Testis (tissue), 3 donors: ENCODE results near the gene SENP1. TPM values are rescaled to one million over a fixed set of nuclear protein-coding genes. Genes with fewer than 3 reads are reported as not detected.

Experiments
- DNase-seq: peaks from one replicate; pipeline ENCODE4 v3.0.0-alpha.2; 2019
- H3K27ac ChIP-seq, 2 donors: fragments of 200-600 bp; sonication (generic); one replicate each; pipeline ENCODE4 v1.5.1; 2019
- H3K27me3 ChIP-seq: fragments of 200-600 bp; sonication (generic); one replicate; pipeline ENCODE4 v1.5.1; 2019
- H3K36me3 ChIP-seq: fragments of 200-600 bp; sonication (generic); one replicate; pipeline ENCODE4 v1.5.1; 2017; ENCODE audit warnings: low read depth; ENCODE audit errors: missing control alignments
- H3K4me1 ChIP-seq: fragments of 200-600 bp; sonication (generic); one replicate; pipeline ENCODE4 v1.5.1; 2019
- H3K4me3 ChIP-seq, 2 donors: fragments of 200-600 bp; sonication (generic); one replicate each; pipeline ENCODE4 v1.5.1; 2017 to 2019
- H3K9me3 ChIP-seq: fragments of 200-600 bp; sonication (generic); one replicate; pipeline ENCODE4 v1.5.1; 2017
- POLR2A ChIP-seq: fragments of 450-650 bp; IDR thresholded peaks from one replicate; pipeline ENCODE4 v1.6.1; 2017; ENCODE audit warnings: antibody characterized with exemption, mild to moderate bottlenecking, moderate library complexity
- WGBS, 2 donors: methylation state at CpG; one replicate each; pipeline ENCODE4 v1.1.5; 2018; 5-methylcytosine and 5-hydroxymethylcytosine counted together
- intact Hi-C: fragments of 100-400 bp; cut with DNase I; formaldehyde crosslinking; loops from one replicate; pipeline ENCODE4 v1.15.1; 2023; ENCODE audit warnings: low total_unique reads
- polyA plus RNA-seq: library from polyadenylated mRNA; stranded (reverse); fragments of 350-450 nt; fragmentation: Illumina TruSeq; extraction: RNeasy Lipid Tissue Mini Kit (QIAGEN cat#74804); gene quantifications from one replicate; pipeline ENCODE4 v1.2.3, GENCODE V29; 2014; ENCODE audit warnings: low read depth, low replicate concordance; ENCODE audit not compliant: insufficient read depth
- total RNA-seq, 2 donors: library from RNA; depleted of rRNA; stranded (reverse); fragments of >200 nt; gene quantifications; one replicate each; pipeline ENCODE4 v1.2.3, GENCODE V29; 2016
- TF ChIP-seq, protein P1 (sequence below), 3 experiments: fragments of 450-650 bp in 2 of 3; fragments of 200-600 bp in 1 of 3; sonication (generic) in 1 of 3; IDR thresholded peaks; one replicate each; pipeline ENCODE4 v1.5.1; 2016 to 2019; ENCODE audit warnings: antibody characterized with exemption in 3 of 3, mild to moderate bottlenecking in 2 of 3, moderate library complexity in 1 of 3

SENP1 gene
- total and polyA plus RNA-seq, 3 donors from 2014 or later = 84.2 to 148 (median 105) TPM

DNA sequence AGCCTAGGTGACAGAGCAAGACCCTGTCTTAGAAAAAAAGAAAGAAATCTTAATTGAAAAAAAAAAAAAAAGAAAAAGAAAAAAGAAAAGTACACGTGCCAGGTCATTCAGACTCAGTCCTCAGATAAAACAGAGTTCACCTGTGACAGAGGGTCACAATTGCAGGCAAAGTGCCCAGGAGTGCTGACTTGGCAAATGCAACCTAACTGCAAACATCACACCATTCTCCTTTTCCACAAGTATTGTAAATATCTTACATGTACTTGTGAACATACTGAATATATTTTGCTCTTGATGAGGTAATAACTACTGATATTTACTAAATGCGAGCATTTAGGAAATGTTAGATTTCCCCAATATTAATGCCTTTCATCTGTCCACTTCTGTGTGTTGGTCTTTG is 92.6 kb downstream of the SENP1 start:
- Histone ChIP-seq H3K4me1 (no peaks in the 10 kb centered on the region), H3K27me3 (no peaks in the 10 kb centered on the region), H3K36me3 (no peaks in the 10 kb centered on the region), H3K4me3 (no peak overlapping the region), H3K27ac (no peak overlapping the region), H3K9me3 (no peaks in the 10 kb centered on the region)
- 76% methylated on average over 2 of the region's 2 CpGs for WGBS, 2 donors
- DNase-seq = no peak
- intact Hi-C loops = no loop called here
- TF ChIP-seq, protein P1, sequence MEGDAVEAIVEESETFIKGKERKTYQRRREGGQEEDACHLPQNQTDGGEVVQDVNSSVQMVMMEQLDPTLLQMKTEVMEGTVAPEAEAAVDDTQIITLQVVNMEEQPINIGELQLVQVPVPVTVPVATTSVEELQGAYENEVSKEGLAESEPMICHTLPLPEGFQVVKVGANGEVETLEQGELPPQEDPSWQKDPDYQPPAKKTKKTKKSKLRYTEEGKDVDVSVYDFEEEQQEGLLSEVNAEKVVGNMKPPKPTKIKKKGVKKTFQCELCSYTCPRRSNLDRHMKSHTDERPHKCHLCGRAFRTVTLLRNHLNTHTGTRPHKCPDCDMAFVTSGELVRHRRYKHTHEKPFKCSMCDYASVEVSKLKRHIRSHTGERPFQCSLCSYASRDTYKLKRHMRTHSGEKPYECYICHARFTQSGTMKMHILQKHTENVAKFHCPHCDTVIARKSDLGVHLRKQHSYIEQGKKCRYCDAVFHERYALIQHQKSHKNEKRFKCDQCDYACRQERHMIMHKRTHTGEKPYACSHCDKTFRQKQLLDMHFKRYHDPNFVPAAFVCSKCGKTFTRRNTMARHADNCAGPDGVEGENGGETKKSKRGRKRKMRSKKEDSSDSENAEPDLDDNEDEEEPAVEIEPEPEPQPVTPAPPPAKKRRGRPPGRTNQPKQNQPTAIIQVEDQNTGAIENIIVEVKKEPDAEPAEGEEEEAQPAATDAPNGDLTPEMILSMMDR (IDR thresholded peaks at IDR 0.05) = no peak
- no peak for TF ChIP-seq POLR2A

DNA sequence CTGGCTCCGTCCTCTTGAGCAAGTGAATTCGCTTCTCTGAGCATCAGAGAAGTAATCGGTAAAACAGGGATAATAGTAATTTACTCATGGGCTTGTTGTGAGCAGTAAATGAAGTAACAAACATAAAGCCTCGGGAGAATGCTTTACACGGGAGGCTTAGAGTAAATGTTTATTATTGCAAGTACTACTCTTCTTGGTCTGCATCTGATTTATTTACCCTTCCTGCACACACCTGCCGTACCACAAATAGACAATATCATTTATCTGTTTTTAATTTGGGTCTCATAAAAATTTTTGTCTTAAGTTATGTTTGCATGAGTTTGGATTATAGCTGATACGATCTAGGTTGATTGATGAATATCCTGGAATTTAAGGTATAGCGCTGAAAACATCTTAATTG is 93.8 kb downstream of the SENP1 start:
- Histone ChIP-seq H3K27me3 (no peaks in the 10 kb centered on the region), H3K4me1 (no peaks in the 10 kb centered on the region), H3K27ac (no peak overlapping the region), H3K4me3 (no peak overlapping the region), H3K36me3 (no peaks in the 10 kb centered on the region), H3K9me3 (no peaks in the 10 kb centered on the region)
- 79 to 87% methylated on average over 8 of the region's 8 CpGs for WGBS, 2 donors
- no peak for DNase-seq
- no peak for TF ChIP-seq POLR2A
- intact Hi-C loops = no loop called here

- H3K4me3 ChIP-seq = no peak overlapping the region
- no peak overlapping the region for H3K27ac ChIP-seq
- no peaks in the 10 kb centered on the region for H3K4me1 ChIP-seq
- no peak for DNase-seq
- no peaks in the 10 kb centered on the region for H3K9me3 ChIP-seq
- H3K36me3 ChIP-seq = no peaks in the 10 kb centered on the region
- WGBS, 2 donors = 68 to 77% methylated on average over 6 to 7 of the region's 7 CpGs
- intact Hi-C loops = no loop called here
- TF ChIP-seq POLR2A = no peak
- TF ChIP-seq, protein P1 (IDR thresholded peaks at IDR 0.05) = no peak
- H3K27me3 ChIP-seq = no peaks in the 10 kb centered on the region
Observed at GRCh38 chr12:48010366-48010970, 95.4 kb downstream of the SENP1 start.

DNA sequence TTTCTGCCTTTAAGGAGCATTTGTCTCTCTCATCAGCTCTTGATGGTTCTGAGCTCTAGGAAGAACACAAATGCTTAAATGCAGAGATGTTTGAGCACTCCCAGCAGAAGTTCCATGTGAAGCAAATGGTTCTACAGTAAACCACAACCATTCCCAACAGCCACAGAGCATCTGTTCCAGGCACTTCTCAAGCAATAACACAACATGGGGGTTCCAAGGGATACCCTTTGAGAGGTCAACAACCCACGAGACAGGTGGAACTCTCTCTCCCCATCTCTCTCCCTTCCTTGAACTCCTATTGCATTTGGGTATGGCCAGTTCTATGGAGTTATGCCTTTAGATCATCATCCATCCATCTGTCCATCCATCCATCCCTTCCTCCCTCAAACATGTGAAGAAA is 96.4 kb downstream of the SENP1 start:
- H3K4me3 ChIP-seq = no peak overlapping the region
- no peak for DNase-seq
- H3K4me1 ChIP-seq = peaks cover 7% of the 10 kb centered on the region
- H3K27me3 ChIP-seq = no peaks in the 10 kb centered on the region
- intact Hi-C loops = no loop called here
- TF ChIP-seq, protein P1 (IDR thresholded peaks at IDR 0.05) = no peak
- no peak for TF ChIP-seq POLR2A
- H3K36me3 ChIP-seq = no peaks in the 10 kb centered on the region
- no peaks in the 10 kb centered on the region for H3K9me3 ChIP-seq
- no peak overlapping the region for H3K27ac ChIP-seq
- 78 to 86% methylated on average over 1 of the region's 1 CpG for WGBS, 2 donors

DNA sequence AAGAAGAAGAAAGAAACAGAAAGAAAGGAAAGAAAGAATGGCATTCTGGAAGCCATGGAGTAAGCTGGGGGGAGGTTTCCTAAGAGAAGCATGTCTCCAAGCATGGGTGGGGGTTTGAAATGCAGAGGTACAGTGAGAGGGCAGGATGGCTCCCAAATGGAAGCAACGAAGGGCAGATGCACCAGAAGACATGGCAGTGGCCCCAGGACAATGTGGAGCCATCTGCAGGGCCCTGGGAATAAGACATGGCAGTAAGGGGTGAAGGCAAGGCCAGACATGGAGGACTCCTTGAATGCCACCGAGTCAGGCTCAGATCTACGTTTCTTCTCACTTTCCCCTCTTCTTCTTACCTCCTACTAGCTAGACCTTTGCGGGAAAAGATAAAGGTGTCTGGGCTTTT is 96.9 kb downstream of the SENP1 start:
- intact Hi-C loops = no loop called here
- H3K27ac ChIP-seq = no peak overlapping the region
- 87 to 95% methylated on average over 4 of the region's 4 CpGs for WGBS, 2 donors
- H3K4me3 ChIP-seq = no peak overlapping the region
- DNase-seq = no peak
- H3K36me3 ChIP-seq = no peaks in the 10 kb centered on the region
- H3K9me3 ChIP-seq = no peaks in the 10 kb centered on the region
- no peak for TF ChIP-seq POLR2A
- TF ChIP-seq, protein P1 (IDR thresholded peaks at IDR 0.05) = no peak
- peaks cover 12% of the 10 kb centered on the region for H3K4me1 ChIP-seq
- no peaks in the 10 kb centered on the region for H3K27me3 ChIP-seq
